Upper lobe of left lung (tissue), 4 donors: Measurements from ENCODE around the gene RBM5.

Experiments
- CTCF ChIP-seq, 6 experiments: fragments of 450-650 bp in 4 of 6; fragments of 200-600 bp in 2 of 6; sonication (generic) in 2 of 6; IDR thresholded peaks; one replicate each; pipeline ENCODE4 v1.5.1; 2016 to 2019; ENCODE audit warnings: antibody characterized with exemption in 6 of 6
- EP300 ChIP-seq, 4 donors: sonication (generic); formaldehyde crosslinking; IDR thresholded peaks; one replicate each; pipeline ENCODE4 v1.5.1; 2017; ENCODE audit warnings: antibody characterized with exemption in 4 of 4, control low read depth in 2 of 4
- POLR2A ChIP-seq, 4 donors: fragments of 450-650 bp; IDR thresholded peaks; one replicate each; pipeline ENCODE4 v1.5.1; 2016 to 2017; ENCODE audit warnings: antibody characterized with exemption in 4 of 4, mild to moderate bottlenecking in 2 of 4
- POLR2AphosphoS5 ChIP-seq, 2 donors: sonication (generic); formaldehyde crosslinking; IDR thresholded peaks; one replicate each; pipeline ENCODE4 v1.5.1; 2017; ENCODE audit warnings: antibody characterized with exemption in 2 of 2

DNA sequence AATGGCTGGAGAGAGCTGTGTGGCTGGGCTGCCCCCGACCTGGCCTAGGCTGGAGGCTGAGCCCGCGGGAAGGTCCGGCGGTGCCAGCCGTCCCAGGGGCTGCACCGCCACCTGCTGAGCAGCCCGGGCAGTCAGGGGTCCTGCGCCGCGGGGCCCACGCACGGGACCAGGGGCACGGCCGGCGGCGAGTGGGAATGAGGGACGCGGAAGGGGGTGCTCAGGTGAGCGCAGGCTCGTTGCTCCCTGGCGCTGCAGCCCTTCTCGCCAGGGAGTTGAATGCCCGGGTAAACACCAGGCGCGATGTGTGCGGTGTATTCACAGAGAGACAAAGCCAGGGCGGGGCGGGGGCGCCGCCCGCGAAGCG is 65.7 kb downstream of the RBM5 start:
- TF ChIP-seq CTCF (IDR thresholded peaks at IDR 0.05) (peak in 5 of 6 experiments; percentile 17 to 62 (median 34)), POLR2A (IDR thresholded peaks at IDR 0.05) (no peak), EP300 (IDR thresholded peaks at IDR 0.05) (no peak), POLR2AphosphoS5 (IDR thresholded peaks at IDR 0.05) (no peak)
